Keratinocyte (primary cell): ENCODE measurements around the gene PITPNM3. TPM values are rescaled to one million over a fixed set of nuclear protein-coding genes. Genes with fewer than 3 reads are reported as not detected.

Experiments
- DNase-seq: peaks from one replicate; pipeline ENCODE4 v3.0.0-alpha.2; 2011; ENCODE audit warnings: low read depth, missing footprints, low spot score
- FAIRE-seq: peaks from 2 replicates; lab custom pipeline; 2011; peaks lifted over from hg19 to GRCh38; lab: Jason Lieb, UNC
- H2AFZ ChIP-seq: 2 replicates; pipeline ENCODE4 v1.6.0; 2012; ENCODE audit warnings: low read length, control low read depth, inconsistent platforms; ENCODE audit not compliant: control insufficient read depth
- H3K27ac ChIP-seq: 2 replicates; pipeline ENCODE4 v1.5.1; 2011; ENCODE audit warnings: low read length; ENCODE audit not compliant: control insufficient read depth, insufficient read depth
- H3K27me3 ChIP-seq: 3 replicates; pipeline ENCODE4 v1.6.0; 2011; ENCODE audit warnings: low read length; ENCODE audit not compliant: control insufficient read depth, insufficient read depth; ENCODE audit errors: extremely low read depth
- H3K36me3 ChIP-seq, 2 experiments: 2 replicates in 1 of 2; 3 replicates in 1 of 2; pipeline ENCODE4 v1.5.1; 2011; ENCODE audit warnings: low read length in 2 of 2, mild to moderate bottlenecking in 1 of 2; ENCODE audit not compliant: control insufficient read depth in 2 of 2, insufficient read depth in 2 of 2; ENCODE audit errors: extremely low read depth in 1 of 2
- H3K4me1 ChIP-seq: 3 replicates; pipeline ENCODE4 v1.5.1; 2011; ENCODE audit warnings: low read length; ENCODE audit not compliant: control insufficient read depth, insufficient read depth; ENCODE audit errors: extremely low read depth
- H3K4me2 ChIP-seq: 3 replicates; pipeline ENCODE4 v1.6.0; 2011; ENCODE audit warnings: low read depth, low read length; ENCODE audit not compliant: control insufficient read depth, insufficient read depth; ENCODE audit errors: extremely low read depth
- H3K4me3 ChIP-seq, 3 experiments: fragments of 200-600 bp in 1 of 3; sonication (generic) in 1 of 3; 2 replicates in 2 of 3; 3 replicates in 1 of 3; pipeline ENCODE4 v1.5.1; 2011 to 2016; ENCODE audit warnings: low read length in 3 of 3, mild to moderate bottlenecking in 3 of 3, control low read depth in 2 of 3, inconsistent platforms in 1 of 3, low read depth in 1 of 3, mixed read lengths in 1 of 3, mixed run types in 1 of 3, moderate library complexity in 1 of 3; ENCODE audit not compliant: control insufficient read depth in 2 of 3, insufficient read depth in 2 of 3; ENCODE audit errors: extremely low read depth in 1 of 3
- H3K79me2 ChIP-seq: 2 replicates; pipeline ENCODE4 v1.6.0; 2012; ENCODE audit warnings: low read length; ENCODE audit not compliant: control insufficient read depth, insufficient read depth
- H3K9ac ChIP-seq: 3 replicates; pipeline ENCODE4 v1.6.0; 2011; ENCODE audit warnings: low read length; ENCODE audit not compliant: control insufficient read depth, insufficient read depth; ENCODE audit errors: extremely low read depth
- H3K9me1 ChIP-seq: 3 replicates; pipeline ENCODE4 v1.6.0; 2011; ENCODE audit warnings: low read length; ENCODE audit not compliant: control insufficient read depth, insufficient read depth; ENCODE audit errors: extremely low read depth
- H3K9me3 ChIP-seq: 2 replicates; pipeline ENCODE4 v1.5.1; 2012; ENCODE audit warnings: low read depth, low read length; ENCODE audit not compliant: control insufficient read depth
- H4K20me1 ChIP-seq: 3 replicates; pipeline ENCODE4 v1.6.0; 2011; ENCODE audit warnings: low read length; ENCODE audit not compliant: control insufficient read depth, insufficient read depth; ENCODE audit errors: extremely low read depth
- CTCF ChIP-seq, 3 experiments: IDR thresholded peaks in 1 of 3; conservative IDR thresholded peaks in 1 of 3; optimal IDR thresholded peaks in 1 of 3; 2 replicates in 2 of 3; 3 replicates in 1 of 3; pipeline versions ENCODE3 to v1.5.1; 2011; ENCODE audit warnings: low read length in 3 of 3, mild to moderate bottlenecking in 3 of 3, moderate library complexity in 2 of 3, control low read depth in 1 of 3, inconsistent platforms in 1 of 3; ENCODE audit not compliant: insufficient read depth in 2 of 3; ENCODE audit errors: extremely low read depth in 1 of 3
- EZH2 ChIP-seq: IDR thresholded peaks from one replicate; pipeline ENCODE4 v1.6.1; 2012; ENCODE audit warnings: inconsistent platforms, mild to moderate bottlenecking, low read length, moderate library complexity
- dilution Hi-C: fragments of 300-500 bp; cut with MboI; formaldehyde crosslinking; loops from one replicate; pipeline ENCODE4 v1.7.0; 2020; ENCODE audit warnings: low sequenced_read_pairs; ENCODE audit not compliant: extremely low pct_ligation_motif_present
- polyA plus RNA-seq, 5 experiments: library from polyadenylated mRNA; depleted of rRNA in 3 of 5; stranded (reverse) in 3 of 5; stranded (forward) in 1 of 5; unstranded in 1 of 5; fragments of >200 nt; gene quantifications; 1 replicate in 1 of 5; 2 replicates in 3 of 5; 3 replicates in 1 of 5; pipeline versions ENCODE4 v1.2.1 to v1.2.3, GENCODE V29; 2011 to 2012; ENCODE audit warnings: missing spikeins in 2 of 5, low read depth in 1 of 5, low replicate concordance in 1 of 5

The PITPNM3 gene
- polyA plus RNA-seq, 1 donor (not counting 4 experiments of a cell fraction or from before 2014, with no cell fraction given) = 7.7 TPM

- no peak overlapping the region for H3K9ac ChIP-seq
- H3K4me2 ChIP-seq = no peak overlapping the region
- H3K4me1 ChIP-seq = no peaks in the 10 kb centered on the region
- no peaks in the 10 kb centered on the region for H3K9me1 ChIP-seq
- H2AFZ ChIP-seq = no peak overlapping the region
- no peaks in the 10 kb centered on the region for H3K9me3 ChIP-seq
- FAIRE-seq (no peak), DNase-seq (no peak)
- H3K36me3 ChIP-seq = no peaks in the 10 kb centered on the region
- no peak overlapping the region for H3K4me3 ChIP-seq
- no peaks in the 10 kb centered on the region for H3K79me2 ChIP-seq
- TF ChIP-seq CTCF (optimal IDR thresholded peaks at IDR 0.05 in 1 of 3, IDR thresholded peaks at IDR 0.05 in 1 of 3, conservative IDR thresholded peaks at IDR 0.05 in 1 of 3; ENCODE audit: extremely low read depth in 1 of 3, insufficient read depth in 2 of 3, low read length in 3 of 3) (no peak), EZH2 (no peak)
- dilution Hi-C loops = loop anchor here (25.0 kb wide), 1 partner anchor 812 kb away; no protein-coding TSS in a partner anchor
- no peak overlapping the region for H3K27ac ChIP-seq
- peaks cover 3% of the 10 kb centered on the region for H3K27me3 ChIP-seq
- H4K20me1 ChIP-seq = peaks cover 2% of the 10 kb centered on the region
These were observed 132.4 kb downstream of the PITPNM3 start for GRCh38 chr17:6423931-6424330.

- dilution Hi-C loops = loop anchor here (25.0 kb wide), 1 partner anchor 810 kb away; no protein-coding TSS in a partner anchor
- Histone ChIP-seq H2AFZ (no peak overlapping the region), H3K36me3 (no peaks in the 10 kb centered on the region), H3K4me3 (no peak overlapping the region), H3K4me2 (no peak overlapping the region), H3K79me2 (no peaks in the 10 kb centered on the region), H3K9me3 (no peaks in the 10 kb centered on the region), H3K9ac (no peak overlapping the region), H3K27ac (no peak overlapping the region), H3K27me3 (peaks cover 3% of the 10 kb centered on the region), H3K4me1 (no peaks in the 10 kb centered on the region), H4K20me1 (peaks cover 2% of the 10 kb centered on the region), H3K9me1 (no peaks in the 10 kb centered on the region)
- TF ChIP-seq EZH2 = no peak
- no peak for TF ChIP-seq CTCF (optimal IDR thresholded peaks at IDR 0.05 in 1 of 3, IDR thresholded peaks at IDR 0.05 in 1 of 3, conservative IDR thresholded peaks at IDR 0.05 in 1 of 3; ENCODE audit: extremely low read depth in 1 of 3, insufficient read depth in 2 of 3, low read length in 3 of 3)
- DNase-seq (no peak), FAIRE-seq (no peak)
These were observed 133.6 kb downstream of the PITPNM3 start for GRCh38 chr17:6422654-6423241.
